ENCODE measurements around the gene C1QTNF4. TPM values are rescaled to one million over a fixed set of nuclear protein-coding genes. Genes with fewer than 3 reads are reported as not detected.

Gene C1QTNF4
- total and polyA plus RNA-seq, 2 of the 13 experiments (the other 11 are each of a cell fraction or from before 2014, with no cell fraction given): not detected

DNA sequence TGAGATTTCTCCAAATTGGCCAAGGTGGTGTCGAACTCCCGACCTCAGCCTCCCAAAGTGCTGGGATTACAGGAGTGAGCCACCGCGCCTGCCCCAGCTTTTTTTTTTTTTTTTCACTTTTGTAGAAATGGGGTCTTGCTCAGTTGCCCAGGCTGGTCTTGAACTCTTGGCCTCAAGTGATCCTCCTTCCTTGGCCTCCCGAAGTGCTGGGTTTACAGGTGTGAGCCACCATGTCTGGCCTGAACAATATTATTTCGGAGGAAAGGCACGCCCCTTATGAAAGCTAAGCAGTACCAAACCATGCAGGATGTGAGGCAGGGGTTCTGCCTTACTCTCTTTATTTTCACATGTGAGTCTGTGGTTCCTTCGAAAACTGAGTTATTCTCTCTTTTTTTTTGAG lies 32.0 kb upstream of the C1QTNF4 start (continued):
- TF ChIP-seq, protein P1, sequence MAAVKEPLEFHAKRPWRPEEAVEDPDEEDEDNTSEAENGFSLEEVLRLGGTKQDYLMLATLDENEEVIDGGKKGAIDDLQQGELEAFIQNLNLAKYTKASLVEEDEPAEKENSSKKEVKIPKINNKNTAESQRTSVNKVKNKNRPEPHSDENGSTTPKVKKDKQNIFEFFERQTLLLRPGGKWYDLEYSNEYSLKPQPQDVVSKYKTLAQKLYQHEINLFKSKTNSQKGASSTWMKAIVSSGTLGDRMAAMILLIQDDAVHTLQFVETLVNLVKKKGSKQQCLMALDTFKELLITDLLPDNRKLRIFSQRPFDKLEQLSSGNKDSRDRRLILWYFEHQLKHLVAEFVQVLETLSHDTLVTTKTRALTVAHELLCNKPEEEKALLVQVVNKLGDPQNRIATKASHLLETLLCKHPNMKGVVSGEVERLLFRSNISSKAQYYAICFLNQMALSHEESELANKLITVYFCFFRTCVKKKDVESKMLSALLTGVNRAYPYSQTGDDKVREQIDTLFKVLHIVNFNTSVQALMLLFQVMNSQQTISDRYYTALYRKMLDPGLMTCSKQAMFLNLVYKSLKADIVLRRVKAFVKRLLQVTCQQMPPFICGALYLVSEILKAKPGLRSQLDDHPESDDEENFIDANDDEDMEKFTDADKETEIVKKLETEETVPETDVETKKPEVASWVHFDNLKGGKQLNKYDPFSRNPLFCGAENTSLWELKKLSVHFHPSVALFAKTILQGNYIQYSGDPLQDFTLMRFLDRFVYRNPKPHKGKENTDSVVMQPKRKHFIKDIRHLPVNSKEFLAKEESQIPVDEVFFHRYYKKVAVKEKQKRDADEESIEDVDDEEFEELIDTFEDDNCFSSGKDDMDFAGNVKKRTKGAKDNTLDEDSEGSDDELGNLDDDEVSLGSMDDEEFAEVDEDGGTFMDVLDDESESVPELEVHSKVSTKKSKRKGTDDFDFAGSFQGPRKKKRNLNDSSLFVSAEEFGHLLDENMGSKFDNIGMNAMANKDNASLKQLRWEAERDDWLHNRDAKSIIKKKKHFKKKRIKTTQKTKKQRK (IDR thresholded peaks at IDR 0.05; ENCODE audit: low read length): no peak
- TF ChIP-seq SRSF1 (optimal IDR thresholded peaks at IDR 0.05; ENCODE audit: low read depth, low read length): no peak
- TF ChIP-seq ZNF546 (CRISPR knock-in tag; conservative IDR thresholded peaks at IDR 0.05): no peak
- TF ChIP-seq, protein P2, sequence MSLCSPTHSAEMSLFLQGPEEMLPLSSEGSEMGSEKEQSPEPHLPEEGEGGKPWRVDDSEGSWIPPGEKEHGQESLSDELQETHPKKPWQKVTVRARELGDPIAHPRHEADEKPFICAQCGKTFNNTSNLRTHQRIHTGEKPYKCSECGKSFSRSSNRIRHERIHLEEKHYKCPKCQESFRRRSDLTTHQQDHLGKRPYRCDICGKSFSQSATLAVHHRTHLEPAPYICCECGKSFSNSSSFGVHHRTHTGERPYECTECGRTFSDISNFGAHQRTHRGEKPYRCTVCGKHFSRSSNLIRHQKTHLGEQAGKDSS (CRISPR knock-in tag; IDR thresholded peaks at IDR 0.05; ENCODE audit: borderline replicate concordance, low read depth): no peak
- TF ChIP-seq SMYD3 (CRISPR knock-in tag; IDR thresholded peaks at IDR 0.05): no peak
- TF ChIP-seq ATRX (CRISPR knock-in tag; IDR thresholded peaks at IDR 0.05; ENCODE audit: borderline replicate concordance): no peak
- no peak for TF ChIP-seq MXD3 (CRISPR knock-in tag; IDR thresholded peaks at IDR 0.05)
- TF ChIP-seq ZNF253 (CRISPR knock-in tag; IDR thresholded peaks at IDR 0.05; ENCODE audit: borderline replicate concordance): no peak
- no peak for TF ChIP-seq ATF5 (CRISPR knock-in tag; IDR thresholded peaks at IDR 0.05; ENCODE audit: low read depth)
- no peak for TF ChIP-seq ZNF784 (CRISPR knock-in tag; IDR thresholded peaks at IDR 0.05; ENCODE audit: borderline replicate concordance)
- no peak for TF ChIP-seq IKZF5 (CRISPR knock-in tag; IDR thresholded peaks at IDR 0.05)
